Prostate gland (tissue), 2 donors: ENCODE results near the gene SCGB1C1. TPM values are rescaled to one million over a fixed set of nuclear protein-coding genes. Genes with fewer than 3 reads are reported as not detected.

Experiments used
- DNase-seq: peaks from one replicate; pipeline ENCODE4 v3.0.0-alpha.2; 2019; ENCODE audit warnings: low spot score
- H3K27ac ChIP-seq, 2 donors: fragments of 200-600 bp; sonication (generic); 2 replicates each; pipeline ENCODE4 v1.5.1; 2017 to 2019
- H3K27me3 ChIP-seq: fragments of 200-600 bp; sonication (generic); replicated peaks from 2 replicates; pipeline ENCODE4 v1.5.1; 2019; ENCODE audit not compliant: insufficient read depth
- H3K36me3 ChIP-seq, 2 donors: fragments of 200-600 bp; sonication (generic); 1 replicate in 1 of 2; 2 replicates in 1 of 2; pipeline versions ENCODE4 v1.5.1 to v1.8.1; 2017 to 2019
- H3K4me1 ChIP-seq: fragments of 200-600 bp; sonication (generic); replicated peaks from 2 replicates; pipeline ENCODE4 v1.5.1; 2019
- H3K4me3 ChIP-seq, 2 donors: fragments of 200-600 bp; sonication (generic); 2 replicates each; pipeline ENCODE4 v1.5.1; 2017 to 2019
- H3K9me3 ChIP-seq: fragments of 200-600 bp; sonication (generic); 2 replicates; pipeline ENCODE4 v1.5.1; 2017
- CTCF ChIP-seq, 4 experiments: fragments of 200-600 bp in 2 of 4; fragments of 450-650 bp in 2 of 4; sonication (generic) in 2 of 4; IDR thresholded peaks; 1 replicate in 3 of 4; 2 replicates in 1 of 4; pipeline ENCODE4 v1.5.1; 2016 to 2019; ENCODE audit warnings: antibody characterized with exemption in 4 of 4, mild to moderate bottlenecking in 2 of 4, moderate library complexity in 2 of 4
- POLR2A ChIP-seq: fragments of 450-650 bp; IDR thresholded peaks from one replicate; pipeline ENCODE4 v1.6.1; 2016; ENCODE audit warnings: antibody characterized with exemption, mild to moderate bottlenecking
- POLR2AphosphoS5 ChIP-seq: sonication (generic); formaldehyde crosslinking; IDR thresholded peaks from one replicate; pipeline ENCODE4 v1.6.1; 2017; ENCODE audit warnings: antibody characterized with exemption
- WGBS: methylation state at CpG from one replicate; pipeline ENCODE4 v1.1.5; 2018; 5-methylcytosine and 5-hydroxymethylcytosine counted together
- intact Hi-C: fragments of 100-400 bp; cut with DNase I; formaldehyde crosslinking; loops from one replicate; pipeline ENCODE4 v1.14.2; 2022
- total RNA-seq, 2 donors: library from RNA; depleted of rRNA; stranded (reverse); fragments of >200 nt; gene quantifications; one replicate each; pipeline ENCODE4 v1.1.0, GENCODE V29; 2016

Gene SCGB1C1
- total RNA-seq, 2 donors from 2014 or later: not detected

- DNase-seq: no peak
- TF ChIP-seq POLR2AphosphoS5 (no peak), CTCF (IDR thresholded peaks at IDR 0.05) (no peak), POLR2A (no peak)
- Histone ChIP-seq H3K27ac (no peak overlapping the region), H3K4me1 (no peaks in the 10 kb centered on the region), H3K4me3 (no peak overlapping the region), H3K27me3 (no peaks in the 10 kb centered on the region), H3K9me3 (no peaks in the 10 kb centered on the region), H3K36me3 (peaks cover 0 to 6% of the 10 kb centered on the region in 2 donors)
- intact Hi-C loops: loop anchor here (5.0 kb wide), 1 partner anchor 158 kb away; no protein-coding TSS in a partner anchor
- WGBS: 78% methylated on average over 8 of the region's 8 CpGs
Observed at GRCh38 chr11:199782-200181, 6.9 kb downstream of the SCGB1C1 start.

- H3K27ac ChIP-seq: no peak overlapping the region
- intact Hi-C loops: loop anchor here (5.0 kb wide), 1 partner anchor 157 kb away; no protein-coding TSS in a partner anchor
- 92% methylated on average over 13 of the region's 13 CpGs for WGBS
- H3K4me1 ChIP-seq: peaks cover 2% of the 10 kb centered on the region
- H3K4me3 ChIP-seq: no peak overlapping the region
- no peaks in the 10 kb centered on the region for H3K27me3 ChIP-seq
- no peak for DNase-seq
- H3K9me3 ChIP-seq: no peaks in the 10 kb centered on the region
- H3K36me3 ChIP-seq: peaks cover 0 to 6% of the 10 kb centered on the region in 2 donors
- TF ChIP-seq CTCF (IDR thresholded peaks at IDR 0.05) (no peak), POLR2AphosphoS5 (no peak), POLR2A (no peak)
Observed at GRCh38 chr11:200224-201003, 7.5 kb downstream of the SCGB1C1 start.

- H3K36me3 ChIP-seq: peaks cover 0 to 6% of the 10 kb centered on the region in 2 donors
- 64% methylated on average over 15 of the region's 15 CpGs for WGBS
- no peak for DNase-seq
- H3K27me3 ChIP-seq: no peaks in the 10 kb centered on the region
- H3K4me1 ChIP-seq: peaks cover 6% of the 10 kb centered on the region
- H3K27ac ChIP-seq: no peak overlapping the region
- TF ChIP-seq POLR2A (no peak), POLR2AphosphoS5 (no peak), CTCF (IDR thresholded peaks at IDR 0.05) (no peak)
- no peaks in the 10 kb centered on the region for H3K9me3 ChIP-seq
- H3K4me3 ChIP-seq: no peak overlapping the region
- intact Hi-C loops: loop anchor here (5.0 kb wide), 1 partner anchor 155 kb away; no protein-coding TSS in a partner anchor
Observed at GRCh38 chr11:201966-202365, 9.1 kb downstream of the SCGB1C1 start.

- Histone ChIP-seq H3K4me1 (peaks cover 6% of the 10 kb centered on the region), H3K27me3 (no peaks in the 10 kb centered on the region), H3K4me3 (no peak overlapping the region), H3K27ac (no peak overlapping the region), H3K9me3 (no peaks in the 10 kb centered on the region), H3K36me3 (peaks cover 0 to 6% of the 10 kb centered on the region in 2 donors)
- intact Hi-C loops: loop anchor here (5.0 kb wide), 1 partner anchor 155 kb away; no protein-coding TSS in a partner anchor
- no peak for TF ChIP-seq CTCF (IDR thresholded peaks at IDR 0.05)
- no peak for TF ChIP-seq POLR2A
- no peak for DNase-seq
- 80% methylated on average over 8 of the region's 8 CpGs for WGBS
Observed at GRCh38 chr11:202490-202889, 9.6 kb downstream of the SCGB1C1 start.
